ENCODE results near the gene NYAP1. TPM values are rescaled to one million over a fixed set of nuclear protein-coding genes. Genes with fewer than 3 reads are reported as not detected.

NYAP1 gene
- total RNA-seq, 3 donors from 2014 or later (not counting 1 experiment from before 2014, with no cell fraction given), result 0.12 to 0.13 TPM; not detected in 1

- no peaks in the 10 kb centered on the region for H3K4me1 Mint-ChIP-seq
- 95% methylated on average over 10 of the region's 11 CpGs for WGBS (ENCODE audit: insufficient coverage)
Measured at GRCh38 chr7:100441641-100442535, 41.8 kb upstream of the NYAP1 start.

GRCh38 chr7:100443096-100443840 lies 40.5 kb upstream of the NYAP1 start:
- ATAC-seq (no peak), DNase-seq (no peak)
- Histone ChIP-seq H3K27ac (ENCODE audit: low read length) (no peak overlapping the region), H3K9me3 (ENCODE audit: control insufficient read depth, insufficient read depth, low read length) (no peaks in the 10 kb centered on the region), H3K36me3 (ENCODE audit: control insufficient read depth, insufficient read depth, low read length) (no peaks in the 10 kb centered on the region), H3K4me3 (ENCODE audit: low read length) (no peak overlapping the region), H3K4me1 (ENCODE audit: control insufficient read depth, insufficient read depth, low read length) (peaks cover 14% of the 10 kb centered on the region), H3K27me3 (ENCODE audit: control insufficient read depth, insufficient read depth, low read length) (no peaks in the 10 kb centered on the region)
- no peak overlapping the region for H3K27ac Mint-ChIP-seq
- H3K9me3 Mint-ChIP-seq, result no peaks in the 10 kb centered on the region
- H3K36me3 Mint-ChIP-seq, result no peaks in the 10 kb centered on the region
- intact Hi-C loops (cut with micrococcal nuclease), result no loop called here
- TF ChIP-seq CTCF (IDR thresholded peaks at IDR 0.05), result no peak
- no peaks in the 10 kb centered on the region for H3K4me1 Mint-ChIP-seq
- 92% methylated on average over 9 of the region's 9 CpGs for WGBS (ENCODE audit: insufficient coverage)
- H3K27me3 Mint-ChIP-seq (ENCODE audit: low read depth in 2 of 2), result no peaks in the 10 kb centered on the region
- no peak overlapping the region for H3K4me3 Mint-ChIP-seq

More at GRCh38 chr7:100441641-100442535, 41.8 kb upstream of the NYAP1 start:
- Mint-ChIP-seq H3K9me3 (no peaks in the 10 kb centered on the region), H3K36me3 (no peaks in the 10 kb centered on the region), H3K27me3 (ENCODE audit: low read depth in 2 of 2) (no peaks in the 10 kb centered on the region), H3K27ac (no peak overlapping the region), H3K4me3 (no peak overlapping the region)
- H3K4me3 ChIP-seq (ENCODE audit: low read length), result no peak overlapping the region
- no peaks in the 10 kb centered on the region for H3K36me3 ChIP-seq (ENCODE audit: control insufficient read depth, insufficient read depth, low read length)
- ATAC-seq (no peak), DNase-seq (no peak)
- H3K27me3 ChIP-seq (ENCODE audit: control insufficient read depth, insufficient read depth, low read length), result no peaks in the 10 kb centered on the region
- no peak overlapping the region for H3K27ac ChIP-seq (ENCODE audit: low read length)
- TF ChIP-seq CTCF (IDR thresholded peaks at IDR 0.05), result no peak
- no peaks in the 10 kb centered on the region for H3K9me3 ChIP-seq (ENCODE audit: control insufficient read depth, insufficient read depth, low read length)
- intact Hi-C loops (cut with micrococcal nuclease), result no loop called here
- peaks cover 18% of the 10 kb centered on the region for H3K4me1 ChIP-seq (ENCODE audit: control insufficient read depth, insufficient read depth, low read length)

GRCh38 chr7:100444311-100445278 lies 39.1 kb upstream of the NYAP1 start:
- no peak for TF ChIP-seq CTCF (IDR thresholded peaks at IDR 0.05)
- Histone ChIP-seq H3K4me1 (ENCODE audit: control insufficient read depth, insufficient read depth, low read length) (peaks cover 14% of the 10 kb centered on the region), H3K9me3 (ENCODE audit: control insufficient read depth, insufficient read depth, low read length) (no peaks in the 10 kb centered on the region), H3K27me3 (ENCODE audit: control insufficient read depth, insufficient read depth, low read length) (no peaks in the 10 kb centered on the region), H3K36me3 (ENCODE audit: control insufficient read depth, insufficient read depth, low read length) (no peaks in the 10 kb centered on the region), H3K4me3 (ENCODE audit: low read length) (no peak overlapping the region), H3K27ac (ENCODE audit: low read length) (no peak overlapping the region)
- intact Hi-C loops (cut with micrococcal nuclease), result no loop called here
- 52% methylated on average over 14 of the region's 14 CpGs for whole genome bisulfite sequencing (ENCODE audit: insufficient coverage)
- Mint-ChIP-seq H3K4me3 (no peak overlapping the region), H3K4me1 (no peaks in the 10 kb centered on the region), H3K36me3 (no peaks in the 10 kb centered on the region), H3K9me3 (no peaks in the 10 kb centered on the region), H3K27ac (no peak overlapping the region), H3K27me3 (ENCODE audit: low read depth in 2 of 2) (no peaks in the 10 kb centered on the region)
- DNase-seq, result no peak
- ATAC-seq, result peak in 1 of 3 donors; percentile 26
